ENCODE measurements around the gene OVCH2.
A peak's percentile ranks its signal among the peaks of the same experiment; 100 is the strongest.
"Not testable (repeated sequence)": the region's sequence is repeated elsewhere in the genome, so short reads cannot be mapped to it uniquely, and the experiment has no call there.

The OVCH2 gene

DNA sequence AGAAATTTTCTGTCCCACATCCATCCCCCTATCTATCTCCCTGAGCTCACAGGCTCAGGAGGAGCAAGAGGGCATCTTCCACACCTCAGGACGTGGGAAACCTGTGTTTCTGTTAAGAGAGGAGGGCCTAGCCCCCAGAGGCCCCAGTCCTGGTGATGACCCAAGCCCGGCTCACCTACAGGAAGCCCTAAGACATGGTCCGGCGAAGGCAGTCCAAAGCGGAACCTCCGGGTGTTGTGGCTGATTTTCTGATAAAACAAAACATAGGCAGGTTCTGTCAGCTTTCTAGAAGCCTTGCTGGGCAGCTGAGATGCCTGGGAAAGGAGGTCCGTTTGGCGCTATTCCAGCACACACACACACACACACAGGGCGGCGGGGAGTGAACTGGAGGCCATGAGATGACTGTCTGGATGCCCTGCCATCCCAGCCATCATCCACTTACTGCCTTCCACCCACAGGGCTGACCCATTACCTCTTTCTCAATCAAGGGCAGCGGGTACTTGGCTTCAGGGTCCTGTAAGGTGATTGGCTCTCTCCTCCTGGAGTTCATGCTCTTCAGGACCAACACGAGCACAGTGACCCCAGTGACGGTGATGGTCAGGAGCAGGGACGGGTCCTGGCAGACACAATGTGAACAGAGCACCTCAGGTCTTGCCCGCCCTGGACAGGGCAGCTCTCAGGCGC lies 33.9 kb downstream of the OVCH2 start:
- no peak for DNase-seq (ENCODE audit: low read depth in 1 of 2, low spot score in 1 of 2)

DNA sequence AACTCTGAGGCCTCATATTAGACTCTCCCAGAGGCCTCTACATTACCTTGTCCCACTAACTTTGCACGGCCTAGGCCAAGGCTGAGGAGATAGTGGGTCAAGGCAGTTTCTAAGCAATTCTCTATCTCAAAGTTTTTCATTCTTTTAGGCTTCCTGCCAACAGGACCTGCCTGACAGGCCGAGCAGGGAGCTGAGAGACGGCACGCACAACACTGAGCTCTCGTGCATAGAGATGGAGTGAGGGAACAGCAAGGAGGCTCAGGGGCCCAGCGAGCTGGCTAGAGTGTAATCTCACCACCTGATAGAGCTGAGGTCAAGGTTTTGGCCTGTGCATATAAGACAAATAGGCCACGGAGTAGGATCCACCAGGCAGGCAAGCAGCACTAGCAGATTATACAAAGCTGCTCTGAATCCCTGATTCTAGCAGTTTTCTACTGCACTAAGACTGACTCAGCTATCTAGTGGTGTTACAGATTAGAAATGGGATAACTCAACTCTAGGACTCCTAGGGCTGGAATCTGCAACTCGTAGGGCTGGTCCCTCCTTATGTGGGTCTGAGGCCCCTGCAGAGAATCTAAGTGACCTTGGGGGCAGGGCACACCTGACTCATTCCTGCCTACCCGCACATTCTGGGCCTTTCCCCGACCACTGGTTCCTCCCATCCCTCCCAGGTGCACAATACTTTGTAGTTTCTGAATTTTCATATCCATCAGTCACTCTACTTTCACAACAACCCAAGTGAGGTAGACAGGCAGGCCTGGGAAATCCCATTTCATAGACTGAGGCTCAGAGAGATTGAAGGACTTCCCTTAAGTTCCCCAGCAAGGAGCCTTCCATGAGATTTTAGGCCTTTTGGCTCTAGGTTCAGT lies 34.7 kb downstream of the OVCH2 start:
- no peak for DNase-seq (ENCODE audit: low read depth in 1 of 2, low spot score in 1 of 2)

DNA sequence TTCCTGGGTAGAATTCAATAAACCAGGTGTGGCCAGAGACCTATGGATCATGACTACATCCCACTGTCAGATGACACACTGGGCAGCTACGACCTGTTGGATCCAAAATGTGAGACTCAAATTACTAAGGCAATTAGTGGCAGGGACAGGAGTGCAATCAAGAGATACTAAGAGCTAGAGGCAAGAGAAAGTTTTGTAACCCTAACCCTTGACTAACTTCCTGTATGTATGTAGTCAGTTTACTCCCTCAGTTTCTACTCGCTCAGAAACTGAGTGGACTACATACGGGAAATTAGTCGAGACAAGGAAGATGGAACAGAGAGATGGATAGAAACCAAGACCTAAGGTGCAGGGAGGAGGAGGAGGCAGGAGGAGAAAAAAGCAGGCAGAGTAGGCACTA lies 35.6 kb downstream of the OVCH2 start:
- no peak for DNase-seq (ENCODE audit: low read depth in 1 of 2, low spot score in 1 of 2)

DNA sequence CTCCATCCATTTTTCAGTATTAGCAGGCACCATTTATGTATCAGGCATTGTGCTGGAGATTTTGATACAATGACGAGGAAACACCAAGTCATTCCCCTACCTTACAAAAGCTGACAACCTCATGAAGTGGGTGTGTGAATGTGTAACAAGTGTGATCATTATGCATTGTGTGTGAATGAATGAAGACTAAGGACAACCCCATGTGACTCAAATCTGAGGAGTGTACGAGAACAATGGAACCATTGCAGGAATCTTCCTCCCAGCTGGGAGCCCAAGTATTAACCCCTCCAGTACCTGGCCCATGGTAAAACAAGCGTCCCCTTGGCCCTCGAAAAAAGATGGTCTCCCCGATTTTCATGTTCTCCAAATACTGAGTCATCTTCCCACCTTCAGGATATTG lies 37.4 kb downstream of the OVCH2 start:
- DNase-seq (ENCODE audit: low read depth in 1 of 2, low spot score in 1 of 2): no peak

DNA sequence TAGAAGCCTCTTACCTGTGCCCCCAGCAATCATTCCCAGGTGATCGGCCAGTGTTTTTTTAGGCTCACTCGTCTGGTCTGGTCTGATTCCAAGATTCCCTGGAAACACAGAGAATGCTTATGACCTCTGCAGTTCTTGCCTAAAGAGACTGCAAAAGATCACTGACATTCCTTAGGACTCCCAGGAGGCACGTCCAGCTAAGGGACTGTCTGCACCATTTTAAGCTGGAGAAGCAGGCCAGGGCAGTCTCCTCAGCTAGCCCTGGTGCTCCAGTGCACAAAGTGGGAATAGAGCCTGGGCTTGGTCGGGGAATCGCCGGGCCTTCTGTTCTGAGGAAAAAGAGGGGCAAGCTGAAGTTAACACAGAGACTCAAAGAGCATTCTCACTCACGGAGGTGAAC lies 37.8 kb downstream of the OVCH2 start:
- DNase-seq (ENCODE audit: low read depth in 1 of 2, low spot score in 1 of 2): no peak

DNA sequence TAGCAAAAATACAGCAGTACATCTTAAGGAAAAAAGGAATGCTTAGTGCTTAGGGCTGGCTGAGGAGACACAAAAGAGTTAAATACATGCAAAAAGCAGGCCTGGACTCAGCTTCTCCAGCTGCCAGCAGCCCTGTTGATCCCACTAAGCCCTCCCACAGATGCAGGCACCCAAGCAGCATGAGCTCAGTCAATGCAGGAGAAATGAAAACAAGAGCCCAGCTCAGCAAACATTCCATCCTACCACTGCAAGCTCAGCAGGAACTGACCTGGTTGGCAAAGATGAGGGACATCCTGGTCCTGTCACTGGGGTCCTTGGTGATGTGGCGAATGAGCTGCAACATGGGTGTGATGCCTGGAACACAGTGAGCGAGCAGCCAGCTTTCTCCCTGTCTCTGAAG lies 38.8 kb downstream of the OVCH2 start:
- DNase-seq (ENCODE audit: low read depth in 1 of 2, low spot score in 1 of 2): no peak

DNA sequence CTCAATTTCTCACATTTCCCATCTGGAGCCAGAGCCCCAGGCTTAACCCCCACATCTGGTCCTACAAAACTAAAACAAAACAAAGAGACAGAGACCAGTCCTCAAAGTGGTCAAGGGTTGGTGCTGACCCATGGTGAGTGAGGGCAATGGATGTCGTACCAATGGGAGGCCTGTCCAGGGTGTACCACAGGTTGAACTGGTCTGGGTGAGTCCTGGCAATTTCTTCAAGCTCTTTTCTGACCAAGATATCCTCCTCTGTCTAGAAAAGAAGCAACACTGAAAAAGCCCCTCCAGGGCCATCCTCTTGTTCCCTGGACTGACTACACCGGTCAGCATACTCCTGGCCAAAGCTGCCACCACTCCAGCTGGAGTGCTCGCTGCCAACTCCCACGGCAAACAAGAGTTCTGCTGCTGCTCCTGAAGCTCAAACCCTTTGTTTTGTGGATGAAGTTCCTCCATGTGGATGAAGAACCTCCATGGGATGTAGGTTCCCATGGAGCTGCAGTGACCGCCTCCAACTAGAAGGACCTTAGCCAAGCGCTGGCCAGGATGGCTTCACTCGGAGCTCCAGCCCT lies 39.9 kb downstream of the OVCH2 start:
- no peak for DNase-seq (ENCODE audit: low read depth in 1 of 2, low spot score in 1 of 2)

DNA sequence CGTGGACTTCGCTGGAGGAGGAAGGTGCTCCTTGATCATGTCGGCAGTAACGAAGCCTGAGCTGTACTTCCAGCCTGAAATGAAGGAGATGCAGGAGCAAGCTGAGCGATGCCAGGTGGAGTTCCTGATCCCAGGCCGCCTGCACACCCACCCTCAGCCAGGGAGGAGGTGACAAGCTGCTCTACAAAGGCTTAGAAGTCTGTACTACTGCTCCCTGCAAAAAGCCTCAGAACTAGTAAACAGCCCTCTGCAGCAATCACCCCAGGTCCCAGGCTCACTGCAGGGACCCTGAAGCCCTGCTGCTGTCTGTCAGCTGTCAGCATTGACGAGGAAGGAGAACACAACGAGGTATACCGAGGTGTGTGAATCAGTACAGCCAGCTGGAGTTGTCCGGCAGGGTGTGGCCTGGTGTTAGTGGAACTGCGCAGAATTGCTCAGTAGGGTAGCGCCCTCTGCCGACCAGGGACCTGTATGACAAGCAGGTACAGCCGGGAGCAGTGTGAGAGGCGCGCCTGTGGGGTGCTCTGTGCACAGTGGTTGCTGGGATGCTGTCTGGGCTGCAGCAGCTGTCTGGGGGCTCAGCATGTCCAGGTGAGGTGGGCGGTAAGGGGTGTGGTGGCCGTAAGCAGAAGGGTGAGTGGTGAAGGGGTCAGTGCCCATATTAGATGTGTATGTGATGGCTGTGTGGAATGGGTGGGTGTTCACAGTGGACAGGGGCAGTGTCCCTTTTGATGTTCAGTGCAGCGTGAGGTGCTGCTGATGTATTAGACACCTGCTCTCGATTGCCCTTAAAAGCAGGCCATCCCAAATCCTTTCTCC lies 40.6 kb downstream of the OVCH2 start:
- peak; percentile 39 to 56 for DNase-seq (ENCODE audit: low read depth in 1 of 2, low spot score in 1 of 2)

DNA sequence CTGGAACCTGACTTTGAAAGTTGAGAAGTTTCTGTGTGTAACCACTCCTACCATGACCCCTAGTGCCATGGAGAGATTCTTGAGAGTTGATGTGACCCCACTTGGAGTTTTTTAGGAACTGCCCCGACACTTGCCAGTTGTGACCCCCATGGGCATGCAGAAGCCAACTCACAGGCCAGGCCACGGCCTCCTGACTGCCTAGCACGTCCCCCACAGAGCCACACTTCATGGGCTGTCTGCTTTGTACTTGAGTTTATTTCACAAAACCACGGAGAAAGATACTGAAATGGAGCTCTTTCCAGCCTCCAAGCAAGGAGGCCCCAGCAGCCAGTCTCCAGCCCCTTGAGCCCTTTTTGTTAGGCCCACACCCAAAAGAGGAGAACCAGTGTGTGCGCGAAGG lies 41.4 kb downstream of the OVCH2 start:
- no peak for DNase-seq (ENCODE audit: low read depth in 1 of 2, low spot score in 1 of 2)

DNA sequence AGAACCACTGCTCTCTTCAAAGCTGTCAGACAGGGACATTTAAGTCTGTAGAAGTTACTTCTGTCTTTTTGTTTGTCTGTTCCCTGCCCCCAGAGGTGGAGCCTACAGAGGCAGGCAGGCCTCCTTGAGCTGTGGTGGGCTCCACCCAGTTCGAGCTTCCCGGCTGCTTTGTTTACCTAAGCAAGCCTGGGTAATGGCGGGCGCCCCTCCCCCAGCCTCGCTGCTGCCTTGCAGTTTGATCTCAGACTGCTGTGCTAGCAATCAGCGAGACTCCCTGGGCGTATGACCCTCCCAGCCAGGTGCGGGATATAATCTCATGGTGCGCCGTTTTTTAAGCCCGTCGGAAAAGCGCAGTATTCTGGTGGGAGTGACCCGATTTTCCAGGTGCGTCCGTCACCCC lies 42.7 kb downstream of the OVCH2 start:
- DNase-seq (ENCODE audit: low read depth in 1 of 2, low spot score in 1 of 2): not testable (repeated sequence)

DNA sequence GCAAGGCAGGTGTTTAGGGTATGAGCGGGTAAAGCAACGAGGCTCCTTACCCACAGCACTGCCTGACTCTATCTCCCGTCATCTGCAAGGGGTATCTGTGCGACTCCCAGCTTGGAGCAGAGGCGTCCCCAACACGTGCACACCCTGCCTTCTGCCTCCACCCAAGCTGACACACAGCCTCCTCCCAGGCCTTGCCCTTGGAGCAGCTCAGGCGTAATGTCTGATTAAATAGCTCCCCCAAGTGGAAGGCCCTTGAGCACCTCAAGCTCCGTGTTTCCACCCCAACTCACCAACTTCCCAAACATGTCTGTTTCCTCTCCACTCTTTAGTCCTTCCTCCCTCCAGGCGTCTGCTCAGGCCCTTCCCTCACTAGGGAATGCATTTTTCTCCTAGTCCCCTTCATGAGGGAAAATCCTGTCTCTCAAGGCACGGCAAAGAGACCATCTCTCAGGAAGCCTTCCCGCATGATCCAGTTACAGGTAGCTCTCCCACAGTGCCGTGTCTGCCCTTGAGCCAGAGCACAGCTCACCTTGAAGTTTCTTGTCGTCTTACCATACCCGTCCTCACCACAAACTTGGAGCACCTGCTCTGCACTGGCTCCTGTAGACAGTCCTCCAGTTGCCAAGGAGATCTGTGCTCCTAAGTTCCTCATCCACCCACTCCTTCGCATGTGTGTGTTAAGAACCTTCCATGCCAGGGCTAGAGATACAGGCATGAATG lies 48.8 kb downstream of the OVCH2 start:
- no peak for DNase-seq (ENCODE audit: low read depth in 1 of 2, low spot score in 1 of 2)

DNA sequence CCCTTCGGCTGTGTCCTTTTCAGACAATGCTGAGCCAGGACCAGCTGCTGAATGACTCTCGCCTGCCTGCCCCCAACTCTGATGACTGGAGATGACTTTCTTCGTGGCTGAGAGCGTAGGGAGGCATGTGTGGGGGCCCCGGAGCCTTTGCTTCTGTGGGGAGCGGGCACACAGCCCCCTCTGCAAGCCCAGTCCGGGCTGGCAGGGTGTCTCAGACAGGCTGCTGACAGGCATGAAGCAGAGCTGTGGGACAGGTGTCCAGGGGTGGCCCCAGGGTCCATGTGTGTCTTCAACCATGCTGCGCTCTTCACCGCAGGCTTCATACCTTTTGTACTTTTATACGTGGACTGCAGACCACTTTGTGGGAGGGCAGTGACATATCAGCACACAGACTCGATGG lies 49.6 kb downstream of the OVCH2 start:
- no peak for DNase-seq (ENCODE audit: low read depth in 1 of 2, low spot score in 1 of 2)

DNA sequence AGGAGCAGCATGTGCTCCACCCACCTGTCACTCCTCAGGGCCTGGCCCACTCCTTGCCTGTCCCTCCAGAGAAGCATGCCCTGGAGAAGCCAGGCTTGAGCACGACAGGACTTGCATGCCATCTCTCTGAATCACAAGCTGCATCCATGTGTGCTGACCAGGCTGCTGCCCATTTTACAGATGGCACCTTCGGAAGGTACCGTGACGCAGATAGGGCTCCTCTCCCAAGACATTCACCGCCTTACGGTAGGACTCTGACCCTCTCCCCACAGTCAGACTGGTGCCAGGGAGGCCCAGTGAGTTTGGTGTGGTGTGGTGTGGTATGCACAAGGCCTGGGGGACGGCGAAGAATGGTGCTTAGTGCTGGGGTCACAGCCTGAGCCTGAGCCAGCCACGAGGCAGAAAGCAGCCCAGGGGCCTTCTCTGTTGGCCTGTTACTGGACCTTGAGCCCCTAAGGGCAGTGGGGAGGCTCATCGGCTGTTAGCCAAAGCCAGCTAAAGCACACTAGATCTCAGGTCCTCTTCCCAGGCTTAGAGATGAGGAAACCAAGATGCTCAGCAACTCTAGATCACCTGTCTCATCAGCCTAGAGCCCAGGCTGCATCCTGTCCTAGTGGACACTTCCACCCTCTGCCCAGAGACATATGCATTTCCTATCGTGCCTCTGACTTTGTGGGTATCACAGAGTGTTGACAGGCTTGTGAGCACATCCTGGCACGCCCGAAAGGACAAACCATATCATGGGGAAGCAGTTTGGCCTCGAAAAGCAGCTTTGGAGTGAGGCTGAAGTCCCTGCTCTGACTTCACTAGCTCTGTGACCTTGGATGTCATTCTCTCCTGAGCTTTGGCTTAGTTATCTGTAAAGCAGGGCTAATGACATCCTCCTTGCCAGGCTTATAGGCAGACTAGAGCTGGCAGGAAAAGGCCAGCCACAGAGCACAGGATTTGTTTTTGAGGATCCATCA lies 50.7 kb downstream of the OVCH2 start:
- no peak for DNase-seq (ENCODE audit: low read depth in 1 of 2, low spot score in 1 of 2)

DNA sequence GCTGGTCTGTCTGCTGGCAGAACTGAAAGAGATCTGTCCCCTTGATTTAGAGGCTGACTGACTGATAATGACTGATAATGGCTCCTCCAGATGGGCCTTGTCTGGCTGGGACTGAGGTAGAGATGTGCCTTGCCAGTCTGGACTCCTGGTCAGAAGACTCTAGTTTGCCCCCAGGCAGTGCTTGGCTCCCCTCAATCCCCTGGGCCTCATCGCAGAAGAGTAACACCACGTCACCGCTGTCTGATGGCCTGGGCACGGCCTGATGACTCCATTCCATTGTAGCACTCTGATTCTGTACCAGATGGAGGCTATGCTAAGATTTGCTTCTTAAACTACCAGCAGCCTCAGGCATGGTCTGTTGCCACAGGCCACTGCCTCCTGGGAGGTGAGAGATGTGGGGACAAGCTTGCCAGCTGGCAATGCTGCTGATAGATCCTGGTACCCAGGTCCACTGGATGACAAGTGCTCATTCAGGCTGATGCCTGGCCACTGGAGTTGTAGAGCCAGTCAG lies 52.0 kb downstream of the OVCH2 start:
- no peak for DNase-seq (ENCODE audit: low read depth in 1 of 2, low spot score in 1 of 2)

DNA sequence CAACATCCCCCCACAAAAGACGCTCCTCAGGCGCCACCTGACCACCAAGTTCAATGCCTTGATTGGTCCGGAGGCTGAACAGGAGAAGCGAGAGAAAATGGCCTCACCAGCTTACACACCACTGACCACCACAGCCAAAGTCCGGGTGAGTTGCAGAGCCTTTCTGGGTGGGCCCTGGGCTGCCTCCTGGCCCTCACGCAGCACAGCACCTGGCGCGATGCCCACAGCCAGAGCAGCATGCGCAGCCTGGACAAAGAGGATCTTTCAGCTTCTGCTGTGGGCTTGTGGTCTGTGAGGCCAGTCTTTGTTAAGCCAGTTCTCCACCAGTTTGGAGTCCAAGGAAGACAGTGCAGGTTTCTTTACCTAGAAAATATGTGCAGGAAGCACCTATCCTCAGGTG lies 54.6 kb downstream of the OVCH2 start:
- DNase-seq (ENCODE audit: low read depth in 1 of 2, low spot score in 1 of 2): no peak

DNA sequence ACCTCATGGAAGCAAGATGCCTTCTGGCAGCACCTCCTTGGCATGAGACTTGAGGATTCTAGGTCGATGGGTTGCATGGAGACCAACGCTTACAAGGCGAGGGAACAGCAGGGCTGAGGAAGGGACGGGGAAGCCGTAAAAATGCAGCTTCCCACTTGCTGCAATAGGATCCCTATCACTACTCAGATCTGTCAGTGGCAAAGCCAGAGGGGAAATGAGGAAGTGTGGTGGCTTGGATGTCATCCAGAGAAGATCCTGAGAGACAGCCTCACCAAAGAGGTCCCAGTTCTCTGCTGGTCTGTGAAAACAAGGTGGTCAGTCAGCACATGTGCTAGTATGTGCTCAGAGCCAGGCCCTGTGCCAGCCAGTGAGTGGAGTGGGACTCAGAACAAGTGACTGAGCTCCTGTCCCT lies 55.1 kb downstream of the OVCH2 start:
- no peak for DNase-seq (ENCODE audit: low read depth in 1 of 2, low spot score in 1 of 2)

DNA sequence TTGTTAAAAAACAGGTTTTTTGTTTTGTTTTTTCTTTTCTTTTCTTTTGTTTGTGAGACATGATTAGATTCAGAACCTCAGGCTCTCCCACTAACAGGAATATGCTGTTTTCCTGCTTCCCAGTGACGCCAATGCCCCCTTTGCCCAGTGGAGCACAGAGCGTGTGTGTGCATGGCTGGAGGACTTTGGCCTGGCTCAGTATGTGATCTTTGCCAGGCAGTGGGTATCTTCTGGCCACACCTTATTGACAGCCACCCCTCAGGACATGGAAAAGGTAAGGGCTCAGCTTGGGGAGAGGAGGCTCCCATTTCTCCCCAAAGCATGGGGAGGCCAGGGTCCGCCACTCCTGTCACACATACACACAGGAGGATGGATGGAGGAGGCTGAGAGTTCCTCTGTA lies 58.0 kb downstream of the OVCH2 start:
- DNase-seq (ENCODE audit: low read depth in 1 of 2, low spot score in 1 of 2): no peak

DNA sequence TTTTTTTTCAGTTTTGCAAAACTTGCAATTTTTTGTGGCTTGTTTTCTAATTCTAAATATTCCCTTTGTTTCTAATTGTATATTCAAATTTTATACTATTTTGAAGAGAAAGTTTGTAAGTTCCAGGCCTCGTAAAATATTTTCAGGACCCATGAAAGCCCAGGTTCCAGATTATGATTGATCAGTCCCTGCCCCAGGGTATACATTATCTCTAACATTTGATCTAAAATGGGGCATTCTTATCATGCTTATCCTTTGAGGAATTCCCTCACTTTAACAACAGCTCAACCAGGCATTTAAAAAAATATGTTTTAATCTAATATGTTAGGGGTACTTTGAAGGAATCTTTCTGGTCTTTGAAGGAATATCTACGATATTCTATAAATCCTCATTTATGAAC lies 59.4 kb downstream of the OVCH2 start:
- DNase-seq (ENCODE audit: low read depth in 1 of 2, low spot score in 1 of 2): no peak

DNA sequence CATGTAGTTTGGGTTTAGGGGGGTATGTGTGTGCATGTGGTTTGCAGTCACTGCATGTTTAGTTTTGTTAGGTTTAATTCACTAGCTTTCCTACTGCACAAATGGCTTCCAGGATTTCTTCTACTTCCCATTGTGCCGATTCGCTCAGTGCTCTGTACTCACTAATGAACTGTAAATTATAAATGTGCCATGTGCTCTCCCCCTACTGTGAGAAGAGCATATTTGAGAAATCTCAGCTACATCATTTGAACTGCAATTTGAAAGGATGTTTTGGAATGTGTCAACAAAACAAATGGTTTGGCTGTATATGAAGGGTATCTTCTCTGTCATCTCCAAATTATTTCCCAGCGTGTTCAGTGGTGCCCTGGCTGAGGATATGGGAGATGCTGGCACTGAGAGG lies 61.1 kb downstream of the OVCH2 start:
- DNase-seq (ENCODE audit: low read depth in 1 of 2, low spot score in 1 of 2): no peak

DNA sequence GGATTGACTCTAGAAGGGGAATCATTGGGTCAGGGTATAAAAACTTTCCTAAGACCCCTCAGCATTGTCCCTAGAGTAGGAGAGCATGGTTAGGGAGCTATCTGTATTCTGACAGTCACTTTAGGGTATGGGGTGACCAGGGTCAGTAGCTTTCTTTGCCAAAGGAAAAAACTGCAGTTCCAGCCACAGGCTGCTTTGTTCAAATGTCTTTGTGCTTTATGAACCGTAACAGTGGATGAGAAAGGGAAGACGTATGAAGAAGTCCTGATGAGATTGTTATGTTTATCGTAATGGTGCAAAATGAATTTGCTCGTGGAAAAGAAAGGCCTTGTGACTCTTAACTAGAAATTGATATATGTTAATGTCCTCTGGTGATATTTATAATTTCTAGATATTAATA lies 63.0 kb downstream of the OVCH2 start:
- DNase-seq (ENCODE audit: low read depth in 1 of 2, low spot score in 1 of 2): no peak
